ENCODE measurements around the gene SLC7A10. TPM values are rescaled to one million over a fixed set of nuclear protein-coding genes. Genes with fewer than 3 reads are reported as not detected.
"Not testable (repeated sequence)": the region's sequence is repeated elsewhere in the genome, so short reads cannot be mapped to it uniquely, and the experiment has no call there.

The SLC7A10 gene
- total RNA-seq, 2 donors from 2014 or later = 0.58 to 4.0 TPM

DNA sequence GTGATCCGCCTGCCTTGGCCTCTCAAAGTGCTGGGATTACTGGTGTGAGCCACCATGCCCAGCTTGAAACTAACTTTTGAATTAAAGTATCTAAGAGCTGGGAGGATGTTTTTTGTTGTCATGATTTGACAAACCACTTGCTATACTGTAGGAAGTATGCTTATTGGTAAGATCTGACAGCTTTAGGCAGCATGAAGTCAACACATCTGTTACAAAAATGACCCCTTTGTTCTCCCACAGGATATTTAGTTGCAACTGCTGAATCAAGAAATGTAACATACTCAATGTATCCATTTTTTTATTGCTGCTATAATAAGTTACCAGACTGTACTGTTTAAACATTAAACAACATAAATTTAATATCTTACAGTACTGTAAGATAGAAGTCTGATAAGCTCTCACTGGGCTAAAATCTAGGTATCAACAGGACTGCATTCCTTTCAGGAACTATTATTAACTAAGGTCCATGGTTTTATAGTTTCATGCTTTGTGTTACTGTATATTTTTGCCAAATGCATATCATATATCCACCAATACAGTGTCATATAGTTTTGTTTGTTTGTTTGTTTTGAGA lies 54.3 kb downstream of the SLC7A10 start:
- intact Hi-C loops (cut with DNase I) = no loop called here
- DNase-seq (no peak), ATAC-seq (no peak)

- no peak for ATAC-seq
- no peak for DNase-seq
- intact Hi-C loops (cut with DNase I) = no loop called here
These were observed 57.1 kb downstream of the SLC7A10 start for GRCh38 chr19:33168528-33168927.

GRCh38 chr19:33167438-33167837 lies 58.2 kb downstream of the SLC7A10 start:
- intact Hi-C loops (cut with DNase I) = no loop called here
- DNase-seq (no peak), ATAC-seq (no peak)

- ATAC-seq; DNase-seq; intact Hi-C loops (cut with DNase I): not testable (repeated sequence)
These were observed 59.6 kb downstream of the SLC7A10 start for GRCh38 chr19:33166037-33166436.

DNA sequence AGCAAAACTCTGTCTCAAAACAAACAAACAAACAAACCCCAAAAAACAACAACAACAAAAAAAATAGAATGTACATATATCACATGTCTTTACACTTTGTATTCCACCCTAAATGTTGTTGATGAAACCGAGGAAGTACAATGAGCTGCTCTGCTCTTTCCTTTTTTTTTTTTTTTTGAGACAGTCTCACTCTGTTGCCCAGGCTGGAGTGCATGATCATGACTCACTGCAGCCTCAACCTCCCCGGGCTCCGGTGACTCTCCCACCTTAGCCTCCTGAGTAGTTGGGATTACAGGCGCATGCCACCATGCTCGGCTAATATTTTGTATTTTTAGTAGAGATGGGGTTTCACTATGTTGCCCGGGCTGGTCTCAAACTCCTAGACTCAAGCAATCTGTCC lies 62.2 kb downstream of the SLC7A10 start:
- DNase-seq (no peak), ATAC-seq (no peak)
- intact Hi-C loops (cut with DNase I) = no loop called here

GRCh38 chr19:33161201-33161600 lies 64.4 kb downstream of the SLC7A10 start:
- ATAC-seq (no peak), DNase-seq (no peak)
- intact Hi-C loops (cut with DNase I) = no loop called here

DNA sequence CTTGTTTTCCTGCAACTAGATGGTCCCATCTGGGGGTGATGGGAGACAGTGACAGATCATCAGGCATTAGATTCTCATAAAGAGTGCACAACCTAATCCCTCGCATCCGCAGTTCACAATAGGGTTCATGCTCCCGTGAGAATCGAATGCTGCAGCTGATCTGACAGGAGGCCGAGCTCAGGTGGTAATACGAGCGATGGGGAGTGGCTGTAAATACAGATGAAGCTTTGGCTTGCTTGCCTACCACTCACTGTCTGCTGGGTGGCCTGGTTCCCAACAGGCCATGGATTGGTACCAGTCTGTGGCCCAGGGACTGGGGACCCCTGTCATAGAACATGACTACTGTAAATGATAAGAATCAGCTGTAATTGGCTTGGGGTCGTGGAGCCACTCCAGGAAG lies 65.8 kb downstream of the SLC7A10 start:
- ATAC-seq = no peak

DNA sequence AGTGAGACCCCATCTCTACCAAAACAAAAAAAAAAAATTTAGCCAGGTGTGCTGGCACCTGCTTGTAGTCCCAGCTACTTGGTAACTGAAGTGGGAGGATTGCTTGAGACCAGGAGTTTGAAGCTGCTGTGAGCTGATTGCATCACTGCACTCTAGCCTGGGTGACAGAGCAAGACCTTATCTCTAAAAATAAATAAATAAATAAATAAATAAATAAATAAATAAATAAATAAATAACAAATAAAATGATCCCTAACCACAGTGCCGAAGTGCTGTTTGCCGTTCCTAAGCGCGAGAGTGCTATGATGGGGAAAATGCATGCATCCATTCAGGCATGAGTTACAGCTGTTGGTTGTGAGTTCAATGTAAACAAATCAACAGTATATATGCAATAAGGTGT lies 66.5 kb downstream of the SLC7A10 start:
- DNase-seq (no peak), ATAC-seq (no peak)
- intact Hi-C loops (cut with DNase I) = no loop called here

More for the DNA sequence above, 65.8 kb downstream of the SLC7A10 start:
- no peak for DNase-seq
- intact Hi-C loops (cut with DNase I) = no loop called here

Other genes with a start within 250 kb of the SLC7A10 start
- gene RHPN2, start 161.0 kb downstream of the SLC7A10 start, total RNA-seq = 1 to 10 TPM; 1.8 to 3.2 TPM
- gene GPATCH1, start 144.7 kb downstream of the SLC7A10 start, total RNA-seq = 1 to 10 TPM; 4.2 to 6.1 TPM
- not detected for gene WDR88, start 93.7 kb downstream of the SLC7A10 start, total RNA-seq
- gene LRP3, start 31.5 kb downstream of the SLC7A10 start, total RNA-seq = 10 to 100 TPM; 16.2 to 22.1 TPM
- gene CEBPA, start 76.7 kb upstream of the SLC7A10 start, total RNA-seq = 10 to 100 TPM; 21.0 to 41.8 TPM
- gene CEBPG, start 147.9 kb upstream of the SLC7A10 start, total RNA-seq = 10 to 100 TPM; 16.6 to 21.0 TPM